SIG-M5 treated with dmso at 0.1 percent for 504 hours (cell line): ENCODE measurements around the gene DHX9.
"Not testable (repeated sequence)": the region's sequence is repeated elsewhere in the genome, so short reads cannot be mapped to it uniquely, and the experiment has no call there.

ENCODE experiments used
- DNase-seq: peaks from one replicate; lab custom pipeline; 2025; ENCODE audit not compliant: unreplicated experiment; lab: John Stamatoyannopoulos, UW

DHX9 gene

GRCh38 chr1:182886985-182887384 lies 47.8 kb downstream of the DHX9 start:
- DNase-seq, result no peak

GRCh38 chr1:182888736-182889531 lies 49.8 kb downstream of the DHX9 start:
- DNase-seq, result peak; percentile 11

GRCh38 chr1:182889997-182890396 lies 50.9 kb downstream of the DHX9 start:
- DNase-seq, result peak; percentile 75

- DNase-seq, result no peak
Observed at GRCh38 chr1:182890927-182891610, 51.9 kb downstream of the DHX9 start.

GRCh38 chr1:182897696-182898095 lies 58.5 kb downstream of the DHX9 start:
- DNase-seq, result no peak

GRCh38 chr1:182901946-182902345 lies 62.8 kb downstream of the DHX9 start:
- DNase-seq, result not testable (repeated sequence)

GRCh38 chr1:182905321-182905720 lies 66.2 kb downstream of the DHX9 start:
- no peak for DNase-seq

- DNase-seq, result no peak
Observed at GRCh38 chr1:182909578-182909977, 70.4 kb downstream of the DHX9 start.

GRCh38 chr1:182910143-182910542 lies 71.0 kb downstream of the DHX9 start:
- no peak for DNase-seq

- no peak for DNase-seq
Observed at GRCh38 chr1:182913401-182913800, 74.3 kb downstream of the DHX9 start.

GRCh38 chr1:182917378-182917777 lies 78.2 kb downstream of the DHX9 start:
- no peak for DNase-seq

GRCh38 chr1:182925661-182926060 lies 86.5 kb downstream of the DHX9 start:
- DNase-seq, result no peak

GRCh38 chr1:182927693-182928433 lies 88.7 kb downstream of the DHX9 start:
- DNase-seq, result peak; percentile 56

- no peak for DNase-seq
Observed at GRCh38 chr1:182930985-182931384, 91.8 kb downstream of the DHX9 start.

- DNase-seq, result no peak
Observed at GRCh38 chr1:182935716-182936115, 96.6 kb downstream of the DHX9 start.
